IPS DF 4.7 (cell line): ENCODE results near the gene ELOA2.
"Not testable (repeated sequence)": the region's sequence is repeated elsewhere in the genome, so short reads cannot be mapped to it uniquely, and the experiment has no call there.

Experiments
- DNase-seq: peaks from one replicate; pipeline ENCODE4 v3.0.0-alpha.2; 2013; ENCODE audit warnings: low spot score; ENCODE audit errors: extremely low read depth

Gene ELOA2

GRCh38 chr18:47023769-47024465 is 11.5 kb downstream of the ELOA2 start:
- not testable (repeated sequence) for DNase-seq

- DNase-seq, result not testable (repeated sequence)
Observed at GRCh38 chr18:47022821-47023220, 12.6 kb downstream of the ELOA2 start.

GRCh38 chr18:47020757-47021156 is 14.7 kb downstream of the ELOA2 start:
- DNase-seq, result not testable (repeated sequence)

- not testable (repeated sequence) for DNase-seq
Observed at GRCh38 chr18:47019870-47020269, 15.6 kb downstream of the ELOA2 start.
